NCI-H128 (cell line): ENCODE data around the gene OR1G1.
"Not testable (repeated sequence)": the region's sequence is repeated elsewhere in the genome, so short reads cannot be mapped to it uniquely, and the experiment has no call there.

Source experiments
- DNase-seq: peaks from one replicate; lab custom pipeline; 2025; ENCODE audit not compliant: unreplicated experiment; lab: John Stamatoyannopoulos, UW

Gene OR1G1

DNA sequence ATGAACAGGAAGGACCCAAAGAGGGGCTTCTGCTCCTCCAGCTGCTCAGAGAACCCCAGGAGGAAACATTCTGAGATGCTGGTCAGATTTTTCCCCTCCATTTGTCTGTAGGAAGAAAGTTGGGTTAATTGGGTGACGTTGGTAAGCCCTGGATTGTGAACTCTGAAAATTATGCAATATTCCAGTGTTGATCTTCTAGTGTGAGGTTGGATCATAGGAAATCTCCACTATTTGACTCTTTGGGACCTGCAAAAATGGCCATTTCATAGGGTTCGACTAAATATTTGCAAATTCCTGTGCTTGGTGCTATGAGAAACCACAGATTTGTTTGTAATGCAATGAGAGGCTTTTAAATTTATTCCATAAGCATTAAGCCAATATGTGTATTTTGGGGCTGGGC is at the start of gene OR1G1:
Gene OR1G1 (minus strand): TSS at position 101 of the 400 bp plus-strand sequence. CDS start 0 bp downstream, at position 101.
- DNase-seq: no peak

DNA sequence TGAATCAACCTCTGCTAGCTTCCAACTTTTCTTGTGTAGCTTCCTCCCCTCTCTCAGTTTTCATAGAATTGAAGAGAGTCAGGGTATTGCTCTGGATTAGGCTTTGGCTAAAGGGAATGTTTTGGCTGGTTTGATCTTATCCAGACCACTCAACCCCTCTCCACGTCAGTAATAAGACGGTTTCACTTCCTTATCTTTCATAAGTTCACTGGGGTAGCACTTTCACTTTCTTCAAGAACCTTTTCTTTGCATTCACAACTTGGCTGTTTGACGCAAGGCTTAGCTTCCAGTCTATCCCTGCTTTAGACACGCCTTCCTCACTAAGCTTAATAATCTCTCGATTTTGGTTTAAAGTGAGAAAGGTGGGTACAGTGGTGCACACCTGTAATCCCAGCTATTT is 40.2 kb upstream of the OR1G1 start:
- no peak for DNase-seq

DNA sequence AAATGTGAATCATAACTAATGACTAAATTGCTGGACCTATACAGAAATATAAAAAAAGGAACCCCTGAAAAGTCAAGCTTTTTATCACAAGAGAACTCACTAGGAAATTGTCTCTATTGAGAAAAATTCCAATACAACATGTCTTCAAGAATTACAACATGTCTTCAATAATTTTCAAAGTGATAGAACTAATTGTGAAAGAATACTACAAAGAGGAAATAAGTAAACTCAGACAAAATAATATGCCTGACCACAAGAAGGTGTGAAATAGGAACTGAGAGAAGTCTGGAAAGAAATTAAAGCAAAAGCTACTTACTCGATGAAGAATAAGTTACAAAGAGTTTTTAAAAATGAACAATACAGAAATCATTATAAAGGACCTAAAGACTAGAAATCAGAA is 29.9 kb upstream of the OR1G1 start:
- no peak for DNase-seq

DNA sequence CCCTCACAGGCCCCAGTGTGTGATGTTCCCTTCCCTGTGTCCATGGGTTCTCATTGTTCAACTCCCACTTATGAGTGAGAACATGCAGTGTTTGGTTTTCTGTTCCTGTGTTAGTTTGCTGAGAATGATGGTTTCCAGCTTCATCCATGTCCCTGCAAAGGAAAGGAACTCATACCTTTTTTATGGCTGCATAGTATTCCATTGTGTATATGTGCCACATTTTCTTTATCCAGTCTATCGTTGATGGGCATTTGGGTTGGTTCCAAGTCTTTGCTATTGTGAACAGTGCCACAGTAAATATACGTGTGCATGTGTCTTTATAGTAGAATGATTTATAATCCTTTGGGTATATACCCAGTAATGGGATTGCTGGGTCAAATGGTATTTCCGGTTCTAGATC is 10.1 kb upstream of the OR1G1 start:
- DNase-seq: not testable (repeated sequence)

GRCh38 chr17:3104322-3104721 is 23.0 kb downstream of the OR1G1 start, which contains the start of gene OR1D2:
Gene OR1D2 (minus strand): TSS chr17:3104422. CDS start chr17:3092996, 11,426 bp downstream.
- DNase-seq: no peak
